HG02870 (cell line): ENCODE data around the gene POLR3G.

Experiments
- ATAC-seq: cut with Tn5 transposase; IDR thresholded peaks from one replicate; pipeline ENCODE4 v1.9.1; 2021; ENCODE audit warnings: mild to moderate bottlenecking, moderate library complexity; ENCODE audit not compliant: unreplicated experiment

The POLR3G gene

DNA sequence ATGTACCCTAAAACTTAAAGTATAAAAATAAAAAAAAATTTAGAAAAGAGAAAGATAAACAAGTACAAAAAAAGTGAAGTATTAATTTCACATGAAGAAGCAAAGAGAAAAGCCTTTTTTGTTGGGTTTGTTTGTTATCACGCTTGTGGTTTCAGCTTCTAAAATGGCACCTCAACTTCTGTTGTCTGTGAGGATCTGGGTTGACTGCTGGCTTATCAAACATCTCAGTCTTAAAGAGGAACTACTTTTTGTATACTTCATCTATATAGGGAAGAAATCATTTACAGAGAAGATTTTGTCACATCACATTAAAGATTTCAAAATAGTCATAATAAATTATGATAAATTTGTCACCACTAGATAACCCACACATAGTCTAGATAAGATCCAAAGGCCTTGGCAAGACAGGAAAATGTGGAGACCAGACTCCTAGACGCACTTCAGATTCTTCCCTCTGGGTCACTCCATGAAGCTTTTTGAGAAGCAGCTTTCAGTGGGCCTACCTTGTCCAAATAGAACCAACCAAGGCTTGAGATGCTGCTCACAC lies 75.1 kb downstream of the POLR3G start:
- no peak for ATAC-seq

DNA sequence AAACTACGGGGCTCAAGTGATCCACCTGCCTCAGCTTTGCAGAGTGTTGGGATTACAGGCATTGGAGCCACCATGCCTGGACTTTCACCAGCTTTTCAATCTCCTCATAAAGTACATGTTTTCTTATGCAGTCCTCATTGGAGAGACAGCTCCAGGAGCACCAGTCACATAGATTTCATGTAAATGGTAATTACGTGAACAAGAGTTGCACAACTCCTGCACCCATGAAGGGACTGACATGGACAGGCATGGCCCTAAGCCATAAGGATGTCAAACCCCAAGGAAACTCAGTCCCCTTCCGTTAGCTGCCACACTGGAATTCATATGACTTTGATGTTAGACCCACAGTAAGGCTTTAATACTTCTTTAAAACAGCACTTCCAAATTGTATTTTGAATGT lies 76.3 kb downstream of the POLR3G start:
- ATAC-seq = no peak

DNA sequence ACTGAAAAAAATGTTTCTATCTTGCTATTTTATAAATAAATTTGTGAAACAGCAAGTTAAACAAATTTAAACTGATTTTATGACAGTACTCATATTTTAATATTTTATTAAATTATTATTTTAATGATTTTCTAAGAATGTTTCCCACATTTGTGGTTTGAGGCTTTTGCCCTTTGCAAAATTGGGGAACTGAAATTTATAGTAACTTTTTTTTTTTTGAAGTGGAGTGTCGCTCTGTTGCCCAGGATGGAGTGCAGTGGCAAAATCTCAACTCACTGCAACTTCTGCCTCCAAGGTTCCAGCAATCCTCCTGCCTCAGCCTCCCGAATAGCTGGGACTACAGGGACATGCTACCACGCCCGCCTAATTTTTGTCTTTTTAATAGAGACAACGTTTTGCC lies 76.7 kb downstream of the POLR3G start:
- no peak for ATAC-seq

DNA sequence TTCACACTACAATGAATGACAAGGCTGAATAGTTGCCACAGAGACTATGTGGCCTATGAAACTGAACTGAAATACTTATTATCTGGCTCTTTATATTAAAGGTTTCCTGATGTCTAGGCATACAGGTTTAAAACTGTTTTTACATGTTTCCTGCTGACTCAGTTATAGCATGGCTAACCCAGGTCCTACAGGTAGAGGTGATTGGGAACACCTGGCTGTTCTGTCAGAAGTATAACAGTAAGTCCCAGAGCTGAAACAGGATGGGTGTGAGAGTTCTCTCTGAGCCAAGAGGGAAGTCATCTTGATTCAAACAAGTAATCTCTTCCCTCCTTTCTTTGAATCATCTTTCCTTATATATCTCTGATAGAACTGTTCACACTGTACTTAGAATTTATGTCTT lies 79.0 kb downstream of the POLR3G start:
- ATAC-seq = no peak

DNA sequence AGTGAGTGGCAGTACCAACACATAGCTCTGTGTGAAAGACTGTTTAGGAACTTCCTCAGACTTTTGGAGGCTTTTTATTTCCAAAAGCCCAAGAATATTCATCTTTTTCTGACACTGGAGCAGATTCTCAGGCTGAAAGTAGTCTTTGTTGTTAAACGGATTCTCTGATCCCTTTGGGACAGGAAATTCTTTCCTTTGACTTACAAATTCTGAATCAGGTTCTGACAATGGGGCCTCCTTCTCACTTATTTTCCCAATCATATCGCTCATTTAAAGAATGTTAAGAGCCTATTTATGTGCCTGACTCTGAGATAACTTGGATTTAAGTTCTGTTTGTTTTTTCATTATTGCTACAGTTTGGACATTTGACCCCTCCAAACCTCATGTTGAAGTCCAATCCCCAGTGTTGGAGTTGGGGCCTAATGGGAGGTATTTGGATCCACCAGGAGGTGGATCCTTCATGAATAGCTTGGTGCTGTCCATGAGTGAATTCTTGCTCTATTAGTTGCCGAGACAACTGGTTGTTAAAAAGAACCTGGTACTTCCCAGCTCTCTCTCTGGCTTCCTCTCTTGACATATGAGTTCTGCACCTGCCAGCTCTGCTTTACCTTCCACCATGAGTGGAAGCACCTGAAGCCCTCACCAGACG lies 79.8 kb downstream of the POLR3G start:
- ATAC-seq = no peak

- ATAC-seq = no peak
These were observed 81.0 kb downstream of the POLR3G start for GRCh38 chr5:90555666-90556065.

GRCh38 chr5:90557391-90557790 lies 82.7 kb downstream of the POLR3G start:
- ATAC-seq = no peak

- ATAC-seq = no peak
These were observed 83.2 kb downstream of the POLR3G start for GRCh38 chr5:90557871-90558270.

- ATAC-seq = peak; percentile 47
These were observed 83.9 kb downstream of the POLR3G start, which contains the start of gene ADGRV1 for GRCh38 chr5:90558344-90559192. Gene ADGRV1, plus strand, starts transcription at chr5:90558797. Its CDS starts 99 bp downstream, at chr5:90558896.

GRCh38 chr5:90560771-90561170 lies 86.1 kb downstream of the POLR3G start:
- no peak for ATAC-seq

- no peak for ATAC-seq
These were observed 87.1 kb downstream of the POLR3G start for GRCh38 chr5:90561766-90562165.

GRCh38 chr5:90562341-90562740 lies 87.7 kb downstream of the POLR3G start:
- no peak for ATAC-seq

GRCh38 chr5:90563108-90563507 lies 88.4 kb downstream of the POLR3G start:
- no peak for ATAC-seq
